GM12874 (cell line): Measurements from ENCODE around the gene ARL5A.

Experiments used
- TF ChIP-seq, protein P1 (sequence below): IDR thresholded peaks from 2 replicates; pipeline ENCODE4 v1.5.1; 2011; ENCODE audit warnings: low read depth, mild to moderate bottlenecking, control low read depth, low read length, moderate library complexity; ENCODE audit not compliant: insufficient read depth

ARL5A gene

DNA sequence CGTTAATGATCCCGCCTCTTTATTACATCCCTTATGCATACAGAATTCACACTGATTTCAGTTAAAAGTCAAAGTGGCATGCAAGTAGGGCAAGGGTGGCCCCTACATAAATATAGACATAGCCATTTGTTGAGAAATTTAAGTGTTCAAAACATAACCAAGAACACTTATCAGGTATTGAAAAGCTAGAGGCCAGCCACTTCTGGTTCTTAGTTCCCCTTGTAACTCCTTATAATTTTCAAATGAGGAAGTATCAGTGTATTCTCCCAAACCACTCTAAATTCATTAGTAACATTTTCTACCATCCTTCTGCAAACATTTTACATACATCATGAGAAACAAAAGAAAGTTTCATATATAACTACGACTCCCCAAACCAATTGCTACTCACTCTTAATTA lies 5.8 kb upstream of the ARL5A start:
- TF ChIP-seq, protein P1, sequence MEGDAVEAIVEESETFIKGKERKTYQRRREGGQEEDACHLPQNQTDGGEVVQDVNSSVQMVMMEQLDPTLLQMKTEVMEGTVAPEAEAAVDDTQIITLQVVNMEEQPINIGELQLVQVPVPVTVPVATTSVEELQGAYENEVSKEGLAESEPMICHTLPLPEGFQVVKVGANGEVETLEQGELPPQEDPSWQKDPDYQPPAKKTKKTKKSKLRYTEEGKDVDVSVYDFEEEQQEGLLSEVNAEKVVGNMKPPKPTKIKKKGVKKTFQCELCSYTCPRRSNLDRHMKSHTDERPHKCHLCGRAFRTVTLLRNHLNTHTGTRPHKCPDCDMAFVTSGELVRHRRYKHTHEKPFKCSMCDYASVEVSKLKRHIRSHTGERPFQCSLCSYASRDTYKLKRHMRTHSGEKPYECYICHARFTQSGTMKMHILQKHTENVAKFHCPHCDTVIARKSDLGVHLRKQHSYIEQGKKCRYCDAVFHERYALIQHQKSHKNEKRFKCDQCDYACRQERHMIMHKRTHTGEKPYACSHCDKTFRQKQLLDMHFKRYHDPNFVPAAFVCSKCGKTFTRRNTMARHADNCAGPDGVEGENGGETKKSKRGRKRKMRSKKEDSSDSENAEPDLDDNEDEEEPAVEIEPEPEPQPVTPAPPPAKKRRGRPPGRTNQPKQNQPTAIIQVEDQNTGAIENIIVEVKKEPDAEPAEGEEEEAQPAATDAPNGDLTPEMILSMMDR, result no peak

DNA sequence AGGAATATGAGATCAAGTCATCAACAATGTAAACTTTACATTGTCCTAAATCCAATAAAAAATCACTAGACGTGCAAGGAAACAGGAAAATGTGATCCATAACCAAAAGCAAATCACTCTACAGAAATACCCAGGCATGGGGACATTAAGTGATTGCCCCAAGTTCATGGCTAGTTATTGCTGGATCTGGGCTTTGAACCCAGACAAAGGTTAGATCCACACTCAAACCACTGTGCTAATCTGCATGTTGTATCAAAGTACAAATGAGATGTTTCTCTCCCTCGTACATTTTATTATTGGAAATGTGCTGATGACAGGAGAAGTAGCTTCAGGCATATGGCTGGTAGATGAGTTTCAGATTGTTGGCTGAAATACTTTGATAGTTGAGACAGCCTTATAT lies 2.7 kb upstream of the ARL5A start:
- TF ChIP-seq, protein P1, result no peak

DNA sequence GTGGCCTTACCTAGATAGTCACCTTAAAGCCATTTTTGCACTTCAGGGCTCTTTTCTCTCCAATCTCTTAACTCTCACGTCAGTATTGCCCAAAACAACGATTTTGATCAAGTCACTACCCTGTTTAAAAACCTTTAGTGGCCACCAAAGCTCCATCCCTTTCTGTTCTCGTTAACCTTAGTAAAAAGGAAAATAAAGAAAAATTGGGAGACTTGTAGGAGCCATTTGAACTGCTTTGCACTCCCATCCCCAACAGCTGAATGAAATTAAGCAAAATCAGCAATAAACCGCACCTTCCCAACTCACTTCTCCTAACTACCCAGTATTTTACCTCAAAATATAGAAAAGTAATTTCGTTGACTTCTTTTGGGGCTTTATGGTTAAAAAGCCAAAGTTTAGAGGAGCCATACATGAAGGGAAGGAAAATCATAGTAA lies 686 bp upstream of the ARL5A start:
- TF ChIP-seq, protein P1, result no peak

DNA sequence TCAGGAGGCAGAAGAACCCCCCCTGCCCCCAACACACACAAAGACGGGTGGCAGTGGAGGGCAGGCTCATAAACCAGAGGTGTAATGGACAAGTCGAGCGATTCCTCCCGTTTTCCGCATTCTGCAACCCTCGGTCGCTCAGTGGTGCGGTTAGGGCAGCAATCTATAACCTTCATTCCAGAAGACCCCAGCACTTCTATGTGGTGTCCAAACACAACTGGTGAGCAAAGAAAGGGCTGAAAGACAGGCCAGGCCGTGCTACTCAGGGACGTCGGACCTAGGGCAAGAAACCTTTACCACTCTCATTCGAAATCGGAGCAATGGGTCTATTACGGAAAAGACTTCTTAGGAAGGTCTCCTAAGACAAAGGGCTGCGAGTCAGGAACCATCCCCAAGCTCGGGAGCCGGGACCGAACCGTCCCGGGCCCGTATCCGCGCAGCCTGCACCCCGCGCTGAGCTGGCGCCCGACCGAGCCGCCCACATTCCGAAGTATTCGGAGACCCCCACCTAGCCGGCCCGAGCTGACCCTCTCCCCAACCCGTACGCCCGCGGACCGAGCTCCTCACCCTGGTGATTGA lies 568 bp downstream of the ARL5A start:
- TF ChIP-seq, protein P1, result no peak

DNA sequence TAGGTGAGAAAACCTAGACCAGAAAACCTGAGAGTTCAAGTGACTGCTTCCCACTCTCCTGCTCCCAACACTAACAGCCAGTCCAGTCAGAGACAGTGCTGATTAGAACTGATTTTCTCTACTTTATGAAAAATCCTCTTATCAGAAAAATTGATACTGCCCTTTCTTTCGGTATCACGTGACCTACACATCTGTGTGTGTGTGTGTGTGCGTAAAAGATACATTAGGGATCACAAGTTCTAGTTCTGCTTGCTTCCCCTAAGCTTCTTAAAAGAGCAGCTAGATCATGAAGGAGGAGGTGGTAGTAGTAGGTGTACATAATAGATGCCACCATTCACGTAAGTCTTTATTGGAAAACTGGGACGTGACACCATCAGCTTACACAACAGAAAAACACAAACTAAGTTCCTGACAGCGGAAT lies 1.5 kb downstream of the ARL5A start:
- TF ChIP-seq, protein P1, result no peak

DNA sequence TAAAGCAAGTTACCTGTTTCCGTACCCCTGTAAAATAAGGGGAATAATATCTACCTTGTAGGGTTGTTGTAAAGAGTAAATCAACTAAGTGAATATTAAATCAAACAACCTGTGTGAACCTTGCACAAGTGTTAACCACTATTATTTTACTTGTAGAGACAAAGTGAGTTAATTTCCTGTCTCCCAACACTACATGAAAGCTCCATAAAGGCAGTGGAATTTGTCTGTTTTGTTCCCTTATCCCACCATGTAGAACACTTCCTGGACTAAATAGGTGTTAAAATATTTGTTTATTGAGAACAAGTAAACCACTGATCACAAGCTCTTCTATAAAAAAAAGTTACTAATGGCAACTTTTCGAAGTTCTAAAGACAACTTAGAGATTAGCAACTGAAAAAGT lies 3.3 kb downstream of the ARL5A start:
- TF ChIP-seq, protein P1, result no peak

DNA sequence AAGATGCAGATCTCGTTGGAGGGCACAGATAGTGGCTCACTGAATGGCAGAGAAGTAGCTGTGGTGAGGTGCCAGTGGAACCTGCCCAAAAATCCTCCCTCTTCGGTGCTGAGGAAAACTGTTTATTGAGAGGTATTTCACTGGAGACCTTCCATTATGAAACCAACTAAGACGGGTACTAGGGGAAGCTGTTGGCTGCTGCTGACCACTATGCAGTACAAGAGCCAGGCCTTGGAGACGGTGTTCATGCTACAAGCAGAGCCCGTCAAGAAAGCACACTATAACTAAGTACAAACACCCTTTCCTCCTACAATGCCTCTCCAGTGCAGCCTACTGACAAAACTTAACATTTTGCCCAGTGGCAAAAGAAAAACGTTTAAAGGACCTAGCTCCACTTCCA lies 4.6 kb downstream of the ARL5A start:
- TF ChIP-seq, protein P1, result no peak

DNA sequence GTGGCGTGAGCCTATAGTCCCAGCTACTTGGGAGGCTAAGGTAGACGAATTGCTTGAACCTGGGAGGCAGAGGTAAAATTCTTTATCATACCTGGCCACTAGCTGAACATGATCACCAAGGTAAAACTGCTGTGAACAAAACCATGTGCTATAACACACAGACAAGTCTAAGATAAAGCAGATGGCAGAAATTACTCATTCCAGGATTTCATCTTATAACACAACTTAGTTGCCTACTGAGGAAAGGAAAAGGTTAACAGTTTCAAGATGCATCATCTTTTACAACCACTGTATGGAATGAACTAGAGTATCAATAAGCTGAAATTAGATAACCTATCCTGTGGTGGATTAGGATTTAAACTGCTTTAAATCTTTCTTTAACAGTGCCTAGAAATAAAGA lies 8.3 kb downstream of the ARL5A start:
- TF ChIP-seq, protein P1, result no peak
